GM12892 (cell line): ENCODE results near the gene CAMSAP2.

Experiments used
- POLR2A ChIP-seq: IDR thresholded peaks from 2 replicates; pipeline ENCODE4 v1.6.1; 2011; ENCODE audit warnings: low read depth, low read length, control low read depth
- POLR2AphosphoS5 ChIP-seq: IDR thresholded peaks from 2 replicates; pipeline ENCODE4 v1.6.1; 2011; ENCODE audit warnings: low read depth, low read length, control low read depth
- TAF1 ChIP-seq: IDR thresholded peaks from 2 replicates; pipeline ENCODE4 v1.6.1; 2011; ENCODE audit warnings: low read depth, mild to moderate bottlenecking, control low read depth, low read length, borderline replicate concordance

- TF ChIP-seq TAF1 (no peak), POLR2A (no peak), POLR2AphosphoS5 (no peak)
These were observed 136.7 kb downstream of the CAMSAP2 start for GRCh38 chr1:200875416-200875815.
